B cell (primary cell): Measurements from ENCODE around the gene HYAL2.

Source experiments
- CTCF ChIP-seq: fragments of 200-600 bp; IDR thresholded peaks from one replicate; pipeline ENCODE4 v1.8.0; 2022; ENCODE audit warnings: antibody characterized with exemption, mild to moderate bottlenecking
- EZH2 ChIP-seq: IDR thresholded peaks from 2 replicates; pipeline ENCODE4 v1.6.1; 2012; ENCODE audit warnings: borderline replicate concordance, low read depth, mild to moderate bottlenecking, moderate library complexity, low read length; ENCODE audit not compliant: insufficient read depth, poor library complexity, severe bottlenecking

GRCh38 chr3:50276762-50277101 lies 45.8 kb downstream of the HYAL2 start:
- TF ChIP-seq CTCF (no peak), EZH2 (no peak)
